ENCODE data around the gene TBCE. TPM values are rescaled to one million over a fixed set of nuclear protein-coding genes. Genes with fewer than 3 reads are reported as not detected.

The TBCE gene
- total RNA-seq, 1 experiment from 2014 or later: 20.8 TPM

GRCh38 chr1:235326719-235327558, 40.3 kb upstream of the TBCE start:
- no peaks in the 10 kb centered on the region for H3K36me3 ChIP-seq (ENCODE audit: control insufficient read depth in 1 of 2, insufficient read depth in 2 of 2, low read length in 2 of 2)
- peak overlapping the region; percentile 92 for H3K27ac ChIP-seq (ENCODE audit: low read depth, low read length)
- H3K9ac ChIP-seq (ENCODE audit: low read length): peak overlapping the region; percentile 89
- TF ChIP-seq EGR1 (IDR thresholded peaks at IDR 0.05; ENCODE audit: low read depth) (no peak), ZNF274 (IDR thresholded peaks at IDR 0.05; ENCODE audit: low read depth, low read length) (no peak), SP1 (IDR thresholded peaks at IDR 0.05; ENCODE audit: low read depth) (no peak), EZH2phosphoT487 (IDR thresholded peaks at IDR 0.05; ENCODE audit: borderline replicate concordance) (no peak), POLR2AphosphoS5 (IDR thresholded peaks at IDR 0.05; ENCODE audit: low read depth, low read length) (0 out of 2 replicates have a peak, but pooled peaks have one; percentile 30), ZFX (IDR thresholded peaks at IDR 0.05) (peak; percentile 84)
- H3K9me3 ChIP-seq (ENCODE audit: control insufficient read depth in 1 of 2, insufficient read depth in 1 of 2, low read depth in 1 of 2, low read length in 2 of 2): no peaks in the 10 kb centered on the region
- H3K9me2 ChIP-seq (ENCODE audit: insufficient read depth): no peaks in the 10 kb centered on the region
- BruUV-seq (replicated peaks): no TSS peak
- peaks cover 91% of the 10 kb centered on the region for H3K79me2 ChIP-seq (ENCODE audit: insufficient read depth, low read length)
- peak overlapping the region; percentile 95 to 99 for H3K4me3 ChIP-seq (replicated peaks in 1 of 2; ENCODE audit: low read depth in 1 of 2, low read length in 2 of 2)
- H2AFZ ChIP-seq (ENCODE audit: low read depth, low read length, poor library complexity, severe bottlenecking): no peak overlapping the region
- H3K4me2 ChIP-seq (ENCODE audit: low read length): peak overlapping the region; percentile 92
- peaks cover 3 to 22% of the 10 kb centered on the region in 2 experiments; a peak in 3 of 4 replicates for H3K4me1 ChIP-seq (ENCODE audit: control insufficient read depth in 1 of 2, insufficient read depth in 2 of 2, low read length in 2 of 2)
- ATAC-seq (no peak), DNase-seq (ENCODE audit: low read depth, low spot score) (no peak)
- no peaks in the 10 kb centered on the region for H3K27me3 ChIP-seq (ENCODE audit: insufficient read depth, low read length)
- POLR2A ChIA-PET: no interaction called here
- RAD21 ChIA-PET (ENCODE audit: low non-redundant PET in 1 of 2, low total read pairs in 2 of 2, uncharacterized antibody in 2 of 2, unreplicated experiment in 2 of 2): no interaction called here
- intact Hi-C loops (cut with micrococcal nuclease): loop anchor here (5.0 kb wide), 1 partner anchor 75 kb away; no protein-coding TSS in a partner anchor
- H4K20me1 ChIP-seq (ENCODE audit: insufficient read depth): no peaks in the 10 kb centered on the region
- CTCF ChIA-PET: no interaction called here

DNA sequence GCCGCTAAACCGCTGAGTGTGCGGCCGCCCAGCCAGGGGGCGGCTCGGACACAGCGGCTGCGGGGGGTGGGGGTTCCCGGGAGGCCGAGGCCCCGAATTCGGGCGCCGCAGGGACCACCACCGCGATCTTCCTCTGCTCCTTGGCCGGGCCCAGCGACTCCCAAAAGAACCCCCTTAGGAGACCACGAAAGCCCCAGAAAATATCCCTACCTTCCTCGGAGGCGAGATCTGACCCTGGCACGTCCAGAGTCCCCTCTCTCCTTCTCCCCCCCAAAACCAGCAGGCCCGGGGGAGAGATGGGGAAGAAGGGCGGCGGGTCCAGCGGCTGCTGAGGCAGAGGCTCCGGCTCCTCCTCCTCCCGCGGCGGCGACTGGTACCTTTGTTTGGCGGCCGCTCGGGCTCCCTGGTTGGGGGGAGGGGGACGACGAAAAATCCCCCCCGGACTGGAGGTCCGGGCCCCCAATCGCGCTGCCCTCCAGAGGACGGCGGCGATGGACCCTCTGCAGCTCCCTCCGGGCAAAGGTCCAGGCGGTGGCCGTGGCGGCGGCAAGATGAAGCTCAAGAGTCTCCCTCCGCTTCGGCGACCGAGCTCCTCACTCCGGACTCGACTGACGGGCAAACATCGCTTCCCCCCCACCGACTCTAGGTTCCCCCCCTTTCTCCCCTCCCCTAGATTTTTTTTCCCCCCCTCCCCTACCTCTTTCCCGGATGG, 39.5 kb upstream of the TBCE start, which contains the start of gene ARID4B:
TSS of gene ARID4B (minus strand) at position 621 of the 712 bp plus-strand sequence. CDS start 1,260 bp downstream, outside the sequence.
- no peaks in the 10 kb centered on the region for H4K20me1 ChIP-seq (ENCODE audit: insufficient read depth)
- intact Hi-C loops (cut with micrococcal nuclease): loop anchor here (1.0 to 5.0 kb wide), 4 partner anchors 40 to 177 kb away; partner anchors contain the start of genes B3GALNT2 and TBCE
- peaks cover 3 to 22% of the 10 kb centered on the region in 2 experiments; a peak in 3 of 4 replicates for H3K4me1 ChIP-seq (ENCODE audit: control insufficient read depth in 1 of 2, insufficient read depth in 2 of 2, low read length in 2 of 2)
- ChIA-PET POLR2A (interaction anchor here (1.0 to 1.8 kb wide), 4 partner anchors 10 to 88 kb away, joined by 3 to 10 read pairs (median 4); partner anchors contain the start of gene TBCE), RAD21 (ENCODE audit: low non-redundant PET in 1 of 2, low total read pairs in 2 of 2, uncharacterized antibody in 2 of 2, unreplicated experiment in 2 of 2) (interaction anchor here in 1 of 2 experiments (1.4 kb wide), 1 partner anchor 88 kb away, joined by 5 read pairs; no protein-coding TSS in a partner anchor), CTCF (interaction anchor here (1.8 kb wide), 1 partner anchor 89 kb away, joined by 4 read pairs; no protein-coding TSS in a partner anchor)
- DNase-seq (ENCODE audit: low read depth, low spot score): no peak
- no peaks in the 10 kb centered on the region for H3K9me2 ChIP-seq (ENCODE audit: insufficient read depth)
- no peaks in the 10 kb centered on the region for H3K36me3 ChIP-seq (ENCODE audit: control insufficient read depth in 1 of 2, insufficient read depth in 2 of 2, low read length in 2 of 2)
- H3K27ac ChIP-seq (ENCODE audit: low read depth, low read length): peak within 1 kb of the TSS; percentile 92
- no peaks in the 10 kb centered on the region for H3K27me3 ChIP-seq (ENCODE audit: insufficient read depth, low read length)
- no peaks in the 10 kb centered on the region for H3K9me3 ChIP-seq (ENCODE audit: control insufficient read depth in 1 of 2, insufficient read depth in 1 of 2, low read depth in 1 of 2, low read length in 2 of 2)
- peak; percentile 20 for ATAC-seq
- TSS peak; percentile 35 for BruUV-seq (replicated peaks)
- H3K4me3 ChIP-seq (replicated peaks in 1 of 2; ENCODE audit: low read depth in 1 of 2, low read length in 2 of 2): peak within 1 kb of the TSS; percentile 95 to 99
- peak within 1 kb of the TSS; percentile 95 for H3K9ac ChIP-seq (ENCODE audit: low read length)
- peak within 1 kb of the TSS; percentile 46 for H2AFZ ChIP-seq (ENCODE audit: low read depth, low read length, poor library complexity, severe bottlenecking)
- H3K79me2 ChIP-seq (ENCODE audit: insufficient read depth, low read length): peaks cover 91% of the 10 kb centered on the region
- H3K4me2 ChIP-seq (ENCODE audit: low read length): peak within 1 kb of the TSS; percentile 96
- TF ChIP-seq POLR2AphosphoS5 (IDR thresholded peaks at IDR 0.05; ENCODE audit: low read depth, low read length) (peak; percentile 85), ZFX (IDR thresholded peaks at IDR 0.05) (peak; percentile 71)
- TF ChIP-seq, protein P1, sequence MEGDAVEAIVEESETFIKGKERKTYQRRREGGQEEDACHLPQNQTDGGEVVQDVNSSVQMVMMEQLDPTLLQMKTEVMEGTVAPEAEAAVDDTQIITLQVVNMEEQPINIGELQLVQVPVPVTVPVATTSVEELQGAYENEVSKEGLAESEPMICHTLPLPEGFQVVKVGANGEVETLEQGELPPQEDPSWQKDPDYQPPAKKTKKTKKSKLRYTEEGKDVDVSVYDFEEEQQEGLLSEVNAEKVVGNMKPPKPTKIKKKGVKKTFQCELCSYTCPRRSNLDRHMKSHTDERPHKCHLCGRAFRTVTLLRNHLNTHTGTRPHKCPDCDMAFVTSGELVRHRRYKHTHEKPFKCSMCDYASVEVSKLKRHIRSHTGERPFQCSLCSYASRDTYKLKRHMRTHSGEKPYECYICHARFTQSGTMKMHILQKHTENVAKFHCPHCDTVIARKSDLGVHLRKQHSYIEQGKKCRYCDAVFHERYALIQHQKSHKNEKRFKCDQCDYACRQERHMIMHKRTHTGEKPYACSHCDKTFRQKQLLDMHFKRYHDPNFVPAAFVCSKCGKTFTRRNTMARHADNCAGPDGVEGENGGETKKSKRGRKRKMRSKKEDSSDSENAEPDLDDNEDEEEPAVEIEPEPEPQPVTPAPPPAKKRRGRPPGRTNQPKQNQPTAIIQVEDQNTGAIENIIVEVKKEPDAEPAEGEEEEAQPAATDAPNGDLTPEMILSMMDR (IDR thresholded peaks at IDR 0.05 in 2 of 3, conservative IDR thresholded peaks at IDR 0.05 in 1 of 3; ENCODE audit: borderline replicate concordance in 1 of 3, insufficient read depth in 1 of 3, low read depth in 2 of 3, low read length in 2 of 3): no peak
- TF ChIP-seq, protein P2, sequence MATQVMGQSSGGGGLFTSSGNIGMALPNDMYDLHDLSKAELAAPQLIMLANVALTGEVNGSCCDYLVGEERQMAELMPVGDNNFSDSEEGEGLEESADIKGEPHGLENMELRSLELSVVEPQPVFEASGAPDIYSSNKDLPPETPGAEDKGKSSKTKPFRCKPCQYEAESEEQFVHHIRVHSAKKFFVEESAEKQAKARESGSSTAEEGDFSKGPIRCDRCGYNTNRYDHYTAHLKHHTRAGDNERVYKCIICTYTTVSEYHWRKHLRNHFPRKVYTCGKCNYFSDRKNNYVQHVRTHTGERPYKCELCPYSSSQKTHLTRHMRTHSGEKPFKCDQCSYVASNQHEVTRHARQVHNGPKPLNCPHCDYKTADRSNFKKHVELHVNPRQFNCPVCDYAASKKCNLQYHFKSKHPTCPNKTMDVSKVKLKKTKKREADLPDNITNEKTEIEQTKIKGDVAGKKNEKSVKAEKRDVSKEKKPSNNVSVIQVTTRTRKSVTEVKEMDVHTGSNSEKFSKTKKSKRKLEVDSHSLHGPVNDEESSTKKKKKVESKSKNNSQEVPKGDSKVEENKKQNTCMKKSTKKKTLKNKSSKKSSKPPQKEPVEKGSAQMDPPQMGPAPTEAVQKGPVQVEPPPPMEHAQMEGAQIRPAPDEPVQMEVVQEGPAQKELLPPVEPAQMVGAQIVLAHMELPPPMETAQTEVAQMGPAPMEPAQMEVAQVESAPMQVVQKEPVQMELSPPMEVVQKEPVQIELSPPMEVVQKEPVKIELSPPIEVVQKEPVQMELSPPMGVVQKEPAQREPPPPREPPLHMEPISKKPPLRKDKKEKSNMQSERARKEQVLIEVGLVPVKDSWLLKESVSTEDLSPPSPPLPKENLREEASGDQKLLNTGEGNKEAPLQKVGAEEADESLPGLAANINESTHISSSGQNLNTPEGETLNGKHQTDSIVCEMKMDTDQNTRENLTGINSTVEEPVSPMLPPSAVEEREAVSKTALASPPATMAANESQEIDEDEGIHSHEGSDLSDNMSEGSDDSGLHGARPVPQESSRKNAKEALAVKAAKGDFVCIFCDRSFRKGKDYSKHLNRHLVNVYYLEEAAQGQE (IDR thresholded peaks at IDR 0.05; ENCODE audit: low read depth): no peak

Measured in HCT116 (cell line).